WTC11 (cell line): ENCODE results near the gene ZNF583. TPM values are rescaled to one million over a fixed set of nuclear protein-coding genes. Genes with fewer than 3 reads are reported as not detected.
A peak's percentile ranks its signal among the peaks of the same experiment; 100 is the strongest.

Experiments
- ATAC-seq: fragments of 200-7000 bp; cut with Tn5 transposase; 2 replicates; pipeline ENCODE4 v1.10.0; 2021; ENCODE audit warnings: mild to moderate bottlenecking, moderate library complexity
- CTCF ChIA-PET: fragments of 300-600 bp; sonication (Branson Sonifier 250); formaldehyde crosslinking; loops from one replicate; lab custom pipeline; 2021; ENCODE audit warnings: antibody characterized with exemption; lab: Charles Lee
- POLR2A ChIA-PET: fragments of 350-600 bp; sonication (Branson Sonifier 250); formaldehyde crosslinking; loops from one replicate; lab custom pipeline; 2021; ENCODE audit warnings: antibody characterized with exemption; lab: Charles Lee
- DNase-seq: peaks from one replicate; pipeline ENCODE4 v3.0.0; 2021; ENCODE audit warnings: low spot score
- H3K27ac Mint-ChIP-seq: 2 replicates; pipeline ENCODE4 v1.8.0; 2021; ENCODE audit warnings: mixed read lengths
- H3K27me3 Mint-ChIP-seq: 2 replicates; pipeline ENCODE4 v1.8.0; 2021; ENCODE audit warnings: low read depth, mild to moderate bottlenecking, moderate library complexity, mixed read lengths
- H3K36me3 Mint-ChIP-seq: 2 replicates; pipeline ENCODE4 v1.8.0; 2021; ENCODE audit warnings: mixed read lengths
- H3K4me1 Mint-ChIP-seq: 2 replicates; pipeline ENCODE4 v1.8.0; 2022; ENCODE audit warnings: mixed read lengths
- H3K4me3 Mint-ChIP-seq: 2 replicates; pipeline ENCODE4 v1.8.0; 2021; ENCODE audit warnings: mild to moderate bottlenecking, moderate library complexity, mixed read lengths
- H3K9me3 Mint-ChIP-seq: 2 replicates; pipeline ENCODE4 v1.8.0; 2021; ENCODE audit warnings: mixed read lengths
- CBFB ChIP-seq: sonication (generic); formaldehyde crosslinking; IDR thresholded peaks from 2 replicates; pipeline ENCODE4 v1.8.1; 2022; ENCODE audit warnings: mild to moderate bottlenecking, low read depth, missing genetic modification reagents
- MXD4 ChIP-seq: fragments of 250-450 bp; sonication (Bioruptor Pico); IDR thresholded peaks from 2 replicates; pipeline ENCODE4 v1.8.0; 2021; ENCODE audit warnings: mild to moderate bottlenecking, moderate library complexity, borderline replicate concordance
- PRRX2 ChIP-seq: fragments of 250-450 bp; sonication (Bioruptor Pico); IDR thresholded peaks from 2 replicates; pipeline ENCODE4 v1.8.0; 2021; ENCODE audit warnings: mild to moderate bottlenecking
- RELA ChIP-seq: sonication (generic); formaldehyde crosslinking; IDR thresholded peaks from 2 replicates; pipeline ENCODE4 v1.8.1; 2022; ENCODE audit warnings: missing genetic modification reagents, mild to moderate bottlenecking, borderline replicate concordance
- ZNF219 ChIP-seq: sonication (generic); formaldehyde crosslinking; IDR thresholded peaks from 2 replicates; pipeline ENCODE4 v1.8.0; 2023; ENCODE audit warnings: missing genetic modification reagents, mild to moderate bottlenecking, borderline replicate concordance
- ZNF263 ChIP-seq: sonication (generic); formaldehyde crosslinking; IDR thresholded peaks from 2 replicates; pipeline ENCODE4 v1.8.1; 2022; ENCODE audit warnings: low read depth, mild to moderate bottlenecking, moderate library complexity, missing genetic modification reagents
- ZNF671 ChIP-seq: fragments of 250-450 bp; sonication (Bioruptor Pico); IDR thresholded peaks from 2 replicates; pipeline ENCODE4 v1.8.0; 2021; ENCODE audit warnings: mild to moderate bottlenecking
- total RNA-seq: library from RNA; stranded (reverse); gene quantifications from 3 replicates; pipeline ENCODE4 v1.2.3, GENCODE V29; 2021
- TF ChIP-seq, protein P1 (sequence below): sonication (generic); formaldehyde crosslinking; IDR thresholded peaks from 2 replicates; pipeline ENCODE4 v1.8.1; 2022; ENCODE audit warnings: low read depth, missing genetic modification reagents, borderline replicate concordance
- TF ChIP-seq, protein P2 (sequence below): fragments of 250-450 bp; sonication (Bioruptor Pico); IDR thresholded peaks from 2 replicates; pipeline ENCODE4 v1.8.0; 2021; ENCODE audit warnings: mild to moderate bottlenecking
- TF ChIP-seq, protein P3 (sequence below): sonication (generic); formaldehyde crosslinking; IDR thresholded peaks from 2 replicates; pipeline ENCODE4 v1.8.1; 2023; ENCODE audit warnings: mild to moderate bottlenecking, missing genetic modification reagents, moderate library complexity
- TF ChIP-seq, protein P4 (sequence below): sonication (generic); formaldehyde crosslinking; IDR thresholded peaks from 2 replicates; pipeline ENCODE4 v1.8.1; 2022; ENCODE audit warnings: mild to moderate bottlenecking, missing genetic modification reagents, moderate library complexity, borderline replicate concordance
- TF ChIP-seq, protein P5 (sequence below): fragments of 200-600 bp; IDR thresholded peaks from 2 replicates; pipeline ENCODE4 v1.8.0; 2022; ENCODE audit warnings: antibody characterized with exemption
- TF ChIP-seq, protein P6 (sequence below): sonication (generic); formaldehyde crosslinking; IDR thresholded peaks from 2 replicates; pipeline ENCODE4 v1.8.1; 2023; ENCODE audit warnings: mild to moderate bottlenecking, missing genetic modification reagents, borderline replicate concordance
- TF ChIP-seq, protein P7 (sequence below): fragments of 250-450 bp; sonication (Bioruptor Pico); IDR thresholded peaks from 2 replicates; pipeline ENCODE4 v1.9.0; 2021; ENCODE audit warnings: mild to moderate bottlenecking, borderline replicate concordance
- TF ChIP-seq, protein P8 (sequence below): sonication (generic); formaldehyde crosslinking; IDR thresholded peaks from 2 replicates; pipeline ENCODE4 v1.8.0; 2023; ENCODE audit warnings: missing genetic modification reagents
- TF ChIP-seq, protein P9 (sequence below): sonication (generic); formaldehyde crosslinking; IDR thresholded peaks from 2 replicates; pipeline ENCODE4 v1.8.1; 2022; ENCODE audit warnings: low read depth, mild to moderate bottlenecking, moderate library complexity, missing genetic modification reagents, borderline replicate concordance

ZNF583 gene
- total RNA-seq, 1 experiment from 2014 or later: 2.3 TPM

DNA sequence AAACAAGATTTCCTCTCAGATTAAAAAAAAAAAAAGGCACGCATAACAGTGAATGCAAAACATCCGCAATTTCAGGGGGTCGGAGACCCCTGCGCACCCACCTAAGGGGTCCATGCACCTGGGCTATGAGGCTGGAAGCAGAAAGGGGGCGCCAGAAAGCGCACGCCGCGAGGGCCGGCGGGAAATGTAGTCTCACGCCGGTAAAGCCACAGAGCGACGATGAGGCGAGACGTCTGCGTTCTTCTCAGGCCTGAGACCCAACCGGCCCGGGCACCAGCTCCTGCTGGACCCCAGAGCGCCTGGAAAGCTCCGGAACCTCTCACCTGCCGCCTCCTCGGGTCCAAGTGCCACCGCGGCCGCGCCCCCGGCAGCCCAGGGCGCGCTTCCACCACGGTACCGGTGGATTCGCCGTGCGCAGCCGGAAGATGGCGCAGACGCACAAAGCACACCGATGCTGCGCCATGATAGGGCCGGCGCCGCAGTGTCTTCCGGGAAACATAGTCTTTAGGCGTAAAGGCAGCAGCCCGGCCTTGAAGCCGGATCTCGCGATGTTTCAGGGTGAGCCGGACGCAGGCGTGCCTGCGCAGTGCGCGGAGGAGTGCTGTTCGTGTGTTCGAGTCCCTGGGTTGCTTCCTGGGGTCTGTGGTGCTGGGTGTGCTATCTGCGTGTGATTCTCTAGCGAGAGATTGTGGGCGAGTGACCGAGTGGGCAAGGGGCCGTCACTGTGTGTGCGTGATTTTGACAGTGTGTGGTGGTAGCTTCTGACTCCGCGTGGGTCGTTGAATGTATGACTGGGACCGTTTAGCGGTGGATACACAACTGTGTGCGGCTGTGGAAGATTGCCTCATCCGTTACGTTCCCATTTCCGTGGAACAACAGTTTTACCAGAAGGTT lies 10.8 kb upstream of the ZNF583 start, which contains the start of gene ZNF582:
TSS of gene ZNF582 (minus strand) at position 416 of the 894 bp plus-strand sequence. CDS start 1,782 bp downstream, outside the sequence.
- ChIA-PET POLR2A (no interaction called here), CTCF (interaction anchor here (1.0 to 1.6 kb wide), 2 partner anchors 26 to 238 kb away, joined by 3 to 6 read pairs; no protein-coding TSS in a partner anchor)
- no peaks in the 10 kb centered on the region for H3K27me3 Mint-ChIP-seq
- H3K9me3 Mint-ChIP-seq: peaks cover 39% of the 10 kb centered on the region
- peak within 1 kb of the TSS; percentile 89 for H3K27ac Mint-ChIP-seq
- ATAC-seq (peak; percentile 98), DNase-seq (peak; percentile 93)
- peak within 1 kb of the TSS; percentile 96 for H3K4me3 Mint-ChIP-seq
- peaks cover 9% of the 10 kb centered on the region for H3K4me1 Mint-ChIP-seq
- peaks cover 59% of the 10 kb centered on the region for H3K36me3 Mint-ChIP-seq
- TF ChIP-seq MXD4 (CRISPR knock-in tag) (no peak), ZNF671 (CRISPR knock-in tag) (no peak), ZNF219 (CRISPR knock-in tag) (no peak), RELA (CRISPR knock-in tag) (no peak), CBFB (CRISPR knock-in tag) (no peak), PRRX2 (no peak), ZNF263 (CRISPR knock-in tag) (no peak)
- TF ChIP-seq, protein P1, sequence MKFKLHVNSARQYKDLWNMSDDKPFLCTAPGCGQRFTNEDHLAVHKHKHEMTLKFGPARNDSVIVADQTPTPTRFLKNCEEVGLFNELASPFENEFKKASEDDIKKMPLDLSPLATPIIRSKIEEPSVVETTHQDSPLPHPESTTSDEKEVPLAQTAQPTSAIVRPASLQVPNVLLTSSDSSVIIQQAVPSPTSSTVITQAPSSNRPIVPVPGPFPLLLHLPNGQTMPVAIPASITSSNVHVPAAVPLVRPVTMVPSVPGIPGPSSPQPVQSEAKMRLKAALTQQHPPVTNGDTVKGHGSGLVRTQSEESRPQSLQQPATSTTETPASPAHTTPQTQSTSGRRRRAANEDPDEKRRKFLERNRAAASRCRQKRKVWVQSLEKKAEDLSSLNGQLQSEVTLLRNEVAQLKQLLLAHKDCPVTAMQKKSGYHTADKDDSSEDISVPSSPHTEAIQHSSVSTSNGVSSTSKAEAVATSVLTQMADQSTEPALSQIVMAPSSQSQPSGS (CRISPR knock-in tag): no peak
- TF ChIP-seq, protein P2, sequence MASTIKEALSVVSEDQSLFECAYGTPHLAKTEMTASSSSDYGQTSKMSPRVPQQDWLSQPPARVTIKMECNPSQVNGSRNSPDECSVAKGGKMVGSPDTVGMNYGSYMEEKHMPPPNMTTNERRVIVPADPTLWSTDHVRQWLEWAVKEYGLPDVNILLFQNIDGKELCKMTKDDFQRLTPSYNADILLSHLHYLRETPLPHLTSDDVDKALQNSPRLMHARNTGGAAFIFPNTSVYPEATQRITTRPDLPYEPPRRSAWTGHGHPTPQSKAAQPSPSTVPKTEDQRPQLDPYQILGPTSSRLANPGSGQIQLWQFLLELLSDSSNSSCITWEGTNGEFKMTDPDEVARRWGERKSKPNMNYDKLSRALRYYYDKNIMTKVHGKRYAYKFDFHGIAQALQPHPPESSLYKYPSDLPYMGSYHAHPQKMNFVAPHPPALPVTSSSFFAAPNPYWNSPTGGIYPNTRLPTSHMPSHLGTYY (CRISPR knock-in tag): no peak
- TF ChIP-seq, protein P3, sequence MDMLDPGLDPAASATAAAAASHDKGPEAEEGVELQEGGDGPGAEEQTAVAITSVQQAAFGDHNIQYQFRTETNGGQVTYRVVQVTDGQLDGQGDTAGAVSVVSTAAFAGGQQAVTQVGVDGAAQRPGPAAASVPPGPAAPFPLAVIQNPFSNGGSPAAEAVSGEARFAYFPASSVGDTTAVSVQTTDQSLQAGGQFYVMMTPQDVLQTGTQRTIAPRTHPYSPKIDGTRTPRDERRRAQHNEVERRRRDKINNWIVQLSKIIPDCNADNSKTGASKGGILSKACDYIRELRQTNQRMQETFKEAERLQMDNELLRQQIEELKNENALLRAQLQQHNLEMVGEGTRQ (CRISPR knock-in tag): no peak
- TF ChIP-seq, protein P4, sequence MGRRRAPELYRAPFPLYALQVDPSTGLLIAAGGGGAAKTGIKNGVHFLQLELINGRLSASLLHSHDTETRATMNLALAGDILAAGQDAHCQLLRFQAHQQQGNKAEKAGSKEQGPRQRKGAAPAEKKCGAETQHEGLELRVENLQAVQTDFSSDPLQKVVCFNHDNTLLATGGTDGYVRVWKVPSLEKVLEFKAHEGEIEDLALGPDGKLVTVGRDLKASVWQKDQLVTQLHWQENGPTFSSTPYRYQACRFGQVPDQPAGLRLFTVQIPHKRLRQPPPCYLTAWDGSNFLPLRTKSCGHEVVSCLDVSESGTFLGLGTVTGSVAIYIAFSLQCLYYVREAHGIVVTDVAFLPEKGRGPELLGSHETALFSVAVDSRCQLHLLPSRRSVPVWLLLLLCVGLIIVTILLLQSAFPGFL (CRISPR knock-in tag): no peak
- TF ChIP-seq, protein P5, sequence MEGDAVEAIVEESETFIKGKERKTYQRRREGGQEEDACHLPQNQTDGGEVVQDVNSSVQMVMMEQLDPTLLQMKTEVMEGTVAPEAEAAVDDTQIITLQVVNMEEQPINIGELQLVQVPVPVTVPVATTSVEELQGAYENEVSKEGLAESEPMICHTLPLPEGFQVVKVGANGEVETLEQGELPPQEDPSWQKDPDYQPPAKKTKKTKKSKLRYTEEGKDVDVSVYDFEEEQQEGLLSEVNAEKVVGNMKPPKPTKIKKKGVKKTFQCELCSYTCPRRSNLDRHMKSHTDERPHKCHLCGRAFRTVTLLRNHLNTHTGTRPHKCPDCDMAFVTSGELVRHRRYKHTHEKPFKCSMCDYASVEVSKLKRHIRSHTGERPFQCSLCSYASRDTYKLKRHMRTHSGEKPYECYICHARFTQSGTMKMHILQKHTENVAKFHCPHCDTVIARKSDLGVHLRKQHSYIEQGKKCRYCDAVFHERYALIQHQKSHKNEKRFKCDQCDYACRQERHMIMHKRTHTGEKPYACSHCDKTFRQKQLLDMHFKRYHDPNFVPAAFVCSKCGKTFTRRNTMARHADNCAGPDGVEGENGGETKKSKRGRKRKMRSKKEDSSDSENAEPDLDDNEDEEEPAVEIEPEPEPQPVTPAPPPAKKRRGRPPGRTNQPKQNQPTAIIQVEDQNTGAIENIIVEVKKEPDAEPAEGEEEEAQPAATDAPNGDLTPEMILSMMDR: peak; percentile 59
- TF ChIP-seq, protein P6, sequence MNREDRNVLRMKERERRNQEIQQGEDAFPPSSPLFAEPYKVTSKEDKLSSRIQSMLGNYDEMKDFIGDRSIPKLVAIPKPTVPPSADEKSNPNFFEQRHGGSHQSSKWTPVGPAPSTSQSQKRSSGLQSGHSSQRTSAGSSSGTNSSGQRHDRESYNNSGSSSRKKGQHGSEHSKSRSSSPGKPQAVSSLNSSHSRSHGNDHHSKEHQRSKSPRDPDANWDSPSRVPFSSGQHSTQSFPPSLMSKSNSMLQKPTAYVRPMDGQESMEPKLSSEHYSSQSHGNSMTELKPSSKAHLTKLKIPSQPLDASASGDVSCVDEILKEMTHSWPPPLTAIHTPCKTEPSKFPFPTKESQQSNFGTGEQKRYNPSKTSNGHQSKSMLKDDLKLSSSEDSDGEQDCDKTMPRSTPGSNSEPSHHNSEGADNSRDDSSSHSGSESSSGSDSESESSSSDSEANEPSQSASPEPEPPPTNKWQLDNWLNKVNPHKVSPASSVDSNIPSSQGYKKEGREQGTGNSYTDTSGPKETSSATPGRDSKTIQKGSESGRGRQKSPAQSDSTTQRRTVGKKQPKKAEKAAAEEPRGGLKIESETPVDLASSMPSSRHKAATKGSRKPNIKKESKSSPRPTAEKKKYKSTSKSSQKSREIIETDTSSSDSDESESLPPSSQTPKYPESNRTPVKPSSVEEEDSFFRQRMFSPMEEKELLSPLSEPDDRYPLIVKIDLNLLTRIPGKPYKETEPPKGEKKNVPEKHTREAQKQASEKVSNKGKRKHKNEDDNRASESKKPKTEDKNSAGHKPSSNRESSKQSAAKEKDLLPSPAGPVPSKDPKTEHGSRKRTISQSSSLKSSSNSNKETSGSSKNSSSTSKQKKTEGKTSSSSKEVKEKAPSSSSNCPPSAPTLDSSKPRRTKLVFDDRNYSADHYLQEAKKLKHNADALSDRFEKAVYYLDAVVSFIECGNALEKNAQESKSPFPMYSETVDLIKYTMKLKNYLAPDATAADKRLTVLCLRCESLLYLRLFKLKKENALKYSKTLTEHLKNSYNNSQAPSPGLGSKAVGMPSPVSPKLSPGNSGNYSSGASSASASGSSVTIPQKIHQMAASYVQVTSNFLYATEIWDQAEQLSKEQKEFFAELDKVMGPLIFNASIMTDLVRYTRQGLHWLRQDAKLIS: no peak
- TF ChIP-seq, protein P7, sequence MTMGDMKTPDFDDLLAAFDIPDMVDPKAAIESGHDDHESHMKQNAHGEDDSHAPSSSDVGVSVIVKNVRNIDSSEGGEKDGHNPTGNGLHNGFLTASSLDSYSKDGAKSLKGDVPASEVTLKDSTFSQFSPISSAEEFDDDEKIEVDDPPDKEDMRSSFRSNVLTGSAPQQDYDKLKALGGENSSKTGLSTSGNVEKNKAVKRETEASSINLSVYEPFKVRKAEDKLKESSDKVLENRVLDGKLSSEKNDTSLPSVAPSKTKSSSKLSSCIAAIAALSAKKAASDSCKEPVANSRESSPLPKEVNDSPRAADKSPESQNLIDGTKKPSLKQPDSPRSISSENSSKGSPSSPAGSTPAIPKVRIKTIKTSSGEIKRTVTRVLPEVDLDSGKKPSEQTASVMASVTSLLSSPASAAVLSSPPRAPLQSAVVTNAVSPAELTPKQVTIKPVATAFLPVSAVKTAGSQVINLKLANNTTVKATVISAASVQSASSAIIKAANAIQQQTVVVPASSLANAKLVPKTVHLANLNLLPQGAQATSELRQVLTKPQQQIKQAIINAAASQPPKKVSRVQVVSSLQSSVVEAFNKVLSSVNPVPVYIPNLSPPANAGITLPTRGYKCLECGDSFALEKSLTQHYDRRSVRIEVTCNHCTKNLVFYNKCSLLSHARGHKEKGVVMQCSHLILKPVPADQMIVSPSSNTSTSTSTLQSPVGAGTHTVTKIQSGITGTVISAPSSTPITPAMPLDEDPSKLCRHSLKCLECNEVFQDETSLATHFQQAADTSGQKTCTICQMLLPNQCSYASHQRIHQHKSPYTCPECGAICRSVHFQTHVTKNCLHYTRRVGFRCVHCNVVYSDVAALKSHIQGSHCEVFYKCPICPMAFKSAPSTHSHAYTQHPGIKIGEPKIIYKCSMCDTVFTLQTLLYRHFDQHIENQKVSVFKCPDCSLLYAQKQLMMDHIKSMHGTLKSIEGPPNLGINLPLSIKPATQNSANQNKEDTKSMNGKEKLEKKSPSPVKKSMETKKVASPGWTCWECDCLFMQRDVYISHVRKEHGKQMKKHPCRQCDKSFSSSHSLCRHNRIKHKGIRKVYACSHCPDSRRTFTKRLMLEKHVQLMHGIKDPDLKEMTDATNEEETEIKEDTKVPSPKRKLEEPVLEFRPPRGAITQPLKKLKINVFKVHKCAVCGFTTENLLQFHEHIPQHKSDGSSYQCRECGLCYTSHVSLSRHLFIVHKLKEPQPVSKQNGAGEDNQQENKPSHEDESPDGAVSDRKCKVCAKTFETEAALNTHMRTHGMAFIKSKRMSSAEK (CRISPR knock-in tag): no peak
- TF ChIP-seq, protein P8, sequence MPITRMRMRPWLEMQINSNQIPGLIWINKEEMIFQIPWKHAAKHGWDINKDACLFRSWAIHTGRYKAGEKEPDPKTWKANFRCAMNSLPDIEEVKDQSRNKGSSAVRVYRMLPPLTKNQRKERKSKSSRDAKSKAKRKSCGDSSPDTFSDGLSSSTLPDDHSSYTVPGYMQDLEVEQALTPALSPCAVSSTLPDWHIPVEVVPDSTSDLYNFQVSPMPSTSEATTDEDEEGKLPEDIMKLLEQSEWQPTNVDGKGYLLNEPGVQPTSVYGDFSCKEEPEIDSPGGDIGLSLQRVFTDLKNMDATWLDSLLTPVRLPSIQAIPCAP: 0 out of 2 replicates have a peak, but pooled peaks have one; percentile 53
- TF ChIP-seq, protein P9, sequence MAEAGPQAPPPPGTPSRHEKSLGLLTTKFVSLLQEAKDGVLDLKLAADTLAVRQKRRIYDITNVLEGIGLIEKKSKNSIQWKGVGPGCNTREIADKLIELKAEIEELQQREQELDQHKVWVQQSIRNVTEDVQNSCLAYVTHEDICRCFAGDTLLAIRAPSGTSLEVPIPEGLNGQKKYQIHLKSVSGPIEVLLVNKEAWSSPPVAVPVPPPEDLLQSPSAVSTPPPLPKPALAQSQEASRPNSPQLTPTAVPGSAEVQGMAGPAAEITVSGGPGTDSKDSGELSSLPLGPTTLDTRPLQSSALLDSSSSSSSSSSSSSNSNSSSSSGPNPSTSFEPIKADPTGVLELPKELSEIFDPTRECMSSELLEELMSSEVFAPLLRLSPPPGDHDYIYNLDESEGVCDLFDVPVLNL (CRISPR knock-in tag): 0 out of 2 replicates have a peak, but pooled peaks have one; percentile 25
